ENCODE measurements around the gene TXNDC17. TPM values are rescaled to one million over a fixed set of nuclear protein-coding genes. Genes with fewer than 3 reads are reported as not detected.
"Not testable (repeated sequence)": the region's sequence is repeated elsewhere in the genome, so short reads cannot be mapped to it uniquely, and the experiment has no call there.

The TXNDC17 gene
- total RNA-seq, 1 experiment from 2014 or later, result 62.0 TPM

- Histone ChIP-seq H3K4me1 (no peaks in the 10 kb centered on the region), H3K4me3 (no peak overlapping the region), H3K36me3 (no peaks in the 10 kb centered on the region), H3K9me3 (replicated peaks) (no peaks in the 10 kb centered on the region), H3K27me3 (peaks cover 5% of the 10 kb centered on the region; the same call in 1 of the 2 replicates), H3K27ac (no peak overlapping the region)
- no peak for DNase-seq
Observed at GRCh38 chr17:6679241-6679640, 38.4 kb downstream of the TXNDC17 start.

GRCh38 chr17:6681176-6681575 lies 40.3 kb downstream of the TXNDC17 start:
- Histone ChIP-seq H3K36me3 (no peaks in the 10 kb centered on the region), H3K4me1 (no peaks in the 10 kb centered on the region), H3K4me3 (no peak overlapping the region), H3K27ac (no peak overlapping the region), H3K27me3 (peaks cover 5% of the 10 kb centered on the region), H3K9me3 (replicated peaks) (no peaks in the 10 kb centered on the region)
- DNase-seq, result no peak

GRCh38 chr17:6681671-6682070 lies 40.8 kb downstream of the TXNDC17 start:
- H3K4me1 ChIP-seq, result no peaks in the 10 kb centered on the region
- H3K27me3 ChIP-seq, result peaks cover 3% of the 10 kb centered on the region
- H3K27ac ChIP-seq, result no peak overlapping the region
- no peak for DNase-seq
- H3K36me3 ChIP-seq, result no peaks in the 10 kb centered on the region
- no peaks in the 10 kb centered on the region for H3K9me3 ChIP-seq (replicated peaks)
- H3K4me3 ChIP-seq, result no peak overlapping the region

- DNase-seq, result no peak
- H3K4me1 ChIP-seq, result no peaks in the 10 kb centered on the region
- H3K4me3 ChIP-seq, result no peak overlapping the region
- H3K27me3 ChIP-seq, result no peaks in the 10 kb centered on the region; the same call in 1 of the 2 replicates
- no peaks in the 10 kb centered on the region for H3K36me3 ChIP-seq
- no peaks in the 10 kb centered on the region for H3K9me3 ChIP-seq (replicated peaks)
- H3K27ac ChIP-seq, result no peak overlapping the region
Observed at GRCh38 chr17:6682339-6682738, 41.5 kb downstream of the TXNDC17 start.

- Histone ChIP-seq H3K27ac (no peak overlapping the region), H3K27me3 (no peaks in the 10 kb centered on the region; the same call in 1 of the 2 replicates), H3K9me3 (replicated peaks) (no peaks in the 10 kb centered on the region), H3K36me3 (no peaks in the 10 kb centered on the region), H3K4me1 (no peaks in the 10 kb centered on the region), H3K4me3 (no peak overlapping the region)
- no peak for DNase-seq
Observed at GRCh38 chr17:6683081-6683684, 42.3 kb downstream of the TXNDC17 start.

- no peaks in the 10 kb centered on the region for H3K4me1 ChIP-seq
- H3K27ac ChIP-seq, result no peak overlapping the region
- no peak overlapping the region for H3K4me3 ChIP-seq
- H3K27me3 ChIP-seq, result no peaks in the 10 kb centered on the region; the same call in 1 of the 2 replicates
- no peaks in the 10 kb centered on the region for H3K9me3 ChIP-seq (replicated peaks)
- no peak for DNase-seq
- H3K36me3 ChIP-seq, result no peaks in the 10 kb centered on the region
Observed at GRCh38 chr17:6683730-6684459, 43.0 kb downstream of the TXNDC17 start.

- H3K4me1 ChIP-seq, result no peaks in the 10 kb centered on the region
- no peak overlapping the region for H3K27ac ChIP-seq
- H3K36me3 ChIP-seq, result no peaks in the 10 kb centered on the region
- no peaks in the 10 kb centered on the region; the same call in 1 of the 2 replicates for H3K27me3 ChIP-seq
- no peak for DNase-seq
- H3K4me3 ChIP-seq, result no peak overlapping the region
- H3K9me3 ChIP-seq (replicated peaks), result no peaks in the 10 kb centered on the region
Observed at GRCh38 chr17:6684460-6684783, 43.6 kb downstream of the TXNDC17 start.

- no peak for DNase-seq
- Histone ChIP-seq H3K27me3 (no peaks in the 10 kb centered on the region; the same call in 1 of the 2 replicates), H3K4me3 (no peak overlapping the region), H3K27ac (no peak overlapping the region), H3K9me3 (replicated peaks) (no peaks in the 10 kb centered on the region), H3K4me1 (no peaks in the 10 kb centered on the region), H3K36me3 (no peaks in the 10 kb centered on the region)
Observed at GRCh38 chr17:6684881-6685767, 44.3 kb downstream of the TXNDC17 start.

- Histone ChIP-seq H3K27me3 (no peaks in the 10 kb centered on the region; the same call in 1 of the 2 replicates), H3K9me3 (replicated peaks) (no peaks in the 10 kb centered on the region), H3K36me3 (no peaks in the 10 kb centered on the region), H3K4me1 (no peaks in the 10 kb centered on the region), H3K4me3 (no peak overlapping the region), H3K27ac (no peak overlapping the region)
- DNase-seq, result no peak
Observed at GRCh38 chr17:6686026-6686425, 45.2 kb downstream of the TXNDC17 start.

GRCh38 chr17:6688944-6689343 lies 48.1 kb downstream of the TXNDC17 start:
- H3K4me1 ChIP-seq, result no peaks in the 10 kb centered on the region
- H3K9me3 ChIP-seq (replicated peaks), result no peaks in the 10 kb centered on the region
- H3K27me3 ChIP-seq, result no peaks in the 10 kb centered on the region; the same call in 1 of the 2 replicates

GRCh38 chr17:6690641-6691040 lies 49.8 kb downstream of the TXNDC17 start:
- Histone ChIP-seq H3K9me3 (replicated peaks) (no peaks in the 10 kb centered on the region), H3K36me3 (no peaks in the 10 kb centered on the region), H3K4me1 (no peaks in the 10 kb centered on the region), H3K27me3 (no peaks in the 10 kb centered on the region; the same call in 1 of the 2 replicates), H3K4me3 (no peak overlapping the region), H3K27ac (no peak overlapping the region)
- DNase-seq, result no peak

More at GRCh38 chr17:6688944-6689343, 48.1 kb downstream of the TXNDC17 start:
- Histone ChIP-seq H3K4me3 (no peak overlapping the region), H3K27ac (no peak overlapping the region), H3K36me3 (no peaks in the 10 kb centered on the region)
- no peak for DNase-seq

- H3K4me3 ChIP-seq, result no peak overlapping the region
- no peaks in the 10 kb centered on the region for H3K36me3 ChIP-seq
- no peaks in the 10 kb centered on the region for H3K27me3 ChIP-seq
- no peaks in the 10 kb centered on the region for H3K9me3 ChIP-seq (replicated peaks)
- no peak overlapping the region for H3K27ac ChIP-seq
- no peaks in the 10 kb centered on the region for H3K4me1 ChIP-seq
- no peak for DNase-seq
Observed at GRCh38 chr17:6691546-6691945, 50.7 kb downstream of the TXNDC17 start.

- DNase-seq; H3K27me3 ChIP-seq; H3K4me1 ChIP-seq; H3K27ac ChIP-seq; H3K4me3 ChIP-seq; H3K36me3 ChIP-seq; H3K9me3 ChIP-seq (replicated peaks): not testable (repeated sequence)
Observed at GRCh38 chr17:6691958-6692357, 51.1 kb downstream of the TXNDC17 start.
